HG03095 (cell line): Measurements from ENCODE around the gene RAP1A.

Experiments used
- ATAC-seq: cut with Tn5 transposase; IDR thresholded peaks from one replicate; pipeline ENCODE4 v1.9.1; 2021; ENCODE audit warnings: moderate library complexity; ENCODE audit not compliant: unreplicated experiment

Gene RAP1A

DNA sequence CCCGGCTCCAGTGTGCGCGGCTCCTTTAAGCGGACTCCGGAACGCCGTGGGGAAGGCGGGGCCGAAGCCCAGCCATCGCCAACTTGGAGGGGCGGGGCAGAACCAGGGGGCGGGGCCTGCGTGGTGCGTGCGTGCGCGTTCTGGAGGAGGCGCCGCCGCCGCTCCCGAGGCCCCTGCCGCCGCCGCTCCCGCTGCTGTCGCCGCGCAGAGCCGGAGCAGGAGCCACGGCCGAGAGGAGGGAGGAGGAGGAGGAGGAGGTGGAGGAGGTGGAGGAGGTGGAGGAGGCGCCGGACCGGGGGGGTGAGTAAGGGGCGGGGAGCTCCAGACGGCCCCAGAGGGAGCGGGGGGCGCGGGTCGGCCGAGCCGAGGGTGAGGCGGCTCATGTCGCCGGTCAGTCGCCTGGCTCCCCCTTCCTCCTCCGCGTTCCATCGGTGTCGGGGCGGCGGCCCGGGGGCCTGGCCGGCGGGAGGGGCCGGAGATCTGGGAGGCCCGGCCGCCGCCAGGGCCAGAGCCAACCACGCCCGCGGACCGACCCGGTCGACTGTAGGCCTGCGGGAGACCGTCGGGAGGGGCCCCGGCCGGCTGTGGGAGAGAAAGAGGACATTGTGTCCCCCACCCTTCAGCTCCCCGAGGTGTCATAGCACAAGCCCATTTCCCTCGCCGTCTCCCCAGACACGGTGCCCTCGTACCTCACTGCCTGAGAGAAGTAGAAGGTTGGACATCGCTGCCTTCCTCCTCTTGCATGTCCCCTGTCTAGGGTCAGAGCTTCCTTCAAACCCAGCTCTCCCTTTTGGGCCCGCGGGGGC, at the start of gene RAP1A:
Gene RAP1A, plus strand, starts transcription at position 155 of the 806 bp plus-strand sequence. CDS start 71,572 bp downstream, outside the sequence.
- ATAC-seq = peak; percentile 38

DNA sequence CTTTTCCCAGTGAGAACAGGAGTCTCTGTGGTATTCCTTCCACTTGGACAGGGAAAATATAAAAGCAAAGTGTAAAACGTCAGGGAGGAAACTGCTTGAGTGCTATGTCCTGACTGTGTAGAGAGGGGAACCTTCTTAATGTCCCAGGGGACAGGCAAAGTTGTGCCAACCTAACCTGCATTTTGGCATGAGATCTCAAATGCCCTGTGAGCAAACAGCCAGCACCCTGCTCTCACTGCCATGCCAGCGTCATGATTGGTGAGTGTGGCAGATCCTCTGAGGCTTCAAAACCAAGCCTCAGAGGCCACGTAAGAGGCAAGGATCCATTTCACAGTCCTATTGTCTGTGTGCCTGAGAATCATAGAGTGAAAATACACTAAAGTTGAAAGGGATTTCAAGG, 49.7 kb upstream of the RAP1A start:
- no peak for ATAC-seq

DNA sequence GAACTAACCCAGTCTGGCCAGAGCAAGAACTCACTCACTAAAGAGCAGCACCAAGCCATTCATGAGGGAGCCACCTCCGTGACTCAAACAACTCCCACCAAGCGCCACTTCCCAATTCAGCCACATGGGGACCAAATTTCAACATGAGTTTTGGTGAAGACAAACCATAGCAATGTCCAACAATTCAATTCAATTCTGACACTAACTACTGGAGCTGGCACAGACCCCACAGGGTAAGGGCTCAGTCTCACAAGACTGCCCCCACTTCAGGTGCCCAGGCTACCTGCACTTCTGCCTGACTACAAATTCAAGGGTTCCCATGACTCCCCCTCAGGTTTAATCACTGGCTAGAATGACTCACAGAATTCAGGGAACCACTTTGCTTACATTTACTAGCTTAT, 48.8 kb upstream of the RAP1A start:
- no peak for ATAC-seq

DNA sequence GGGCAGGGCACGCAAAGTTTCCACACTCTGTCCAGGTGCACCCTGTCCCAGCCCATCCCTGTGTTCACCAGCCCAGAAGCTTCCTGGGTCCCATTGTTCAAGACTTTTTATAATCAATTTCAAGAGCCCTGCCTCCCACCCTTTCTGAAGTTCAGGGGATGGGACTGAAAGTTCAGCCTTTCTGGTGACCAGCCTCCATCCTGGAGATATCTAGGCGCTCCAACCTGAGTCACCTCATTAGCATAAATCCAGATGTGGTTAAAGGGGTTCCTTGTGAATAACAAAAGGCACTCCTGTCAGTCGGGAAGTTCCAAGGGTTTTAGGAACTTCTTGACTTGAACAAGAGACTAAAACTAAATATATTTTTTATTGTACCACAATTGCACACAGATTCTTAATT, 48.4 kb upstream of the RAP1A start:
- no peak for ATAC-seq

DNA sequence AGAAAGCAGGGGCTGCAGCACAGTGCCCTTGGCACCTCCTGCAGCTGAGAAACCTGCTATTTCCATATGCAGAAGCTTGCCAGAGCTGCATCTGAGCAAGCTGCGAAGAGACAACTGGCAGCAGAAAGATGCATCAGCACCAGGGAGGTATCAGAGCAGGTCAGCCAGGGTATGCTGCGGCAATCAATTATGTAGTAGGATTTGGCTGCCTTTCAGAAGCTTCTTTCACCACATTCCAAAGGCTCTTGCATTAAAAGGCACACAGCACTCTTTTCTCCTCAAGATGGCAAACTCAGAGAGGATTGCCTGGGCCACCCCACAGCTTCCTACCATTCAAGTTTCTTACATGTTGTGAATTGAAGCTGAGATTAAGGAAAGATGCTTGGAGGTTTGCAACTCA, 47.6 kb upstream of the RAP1A start:
- ATAC-seq = no peak

DNA sequence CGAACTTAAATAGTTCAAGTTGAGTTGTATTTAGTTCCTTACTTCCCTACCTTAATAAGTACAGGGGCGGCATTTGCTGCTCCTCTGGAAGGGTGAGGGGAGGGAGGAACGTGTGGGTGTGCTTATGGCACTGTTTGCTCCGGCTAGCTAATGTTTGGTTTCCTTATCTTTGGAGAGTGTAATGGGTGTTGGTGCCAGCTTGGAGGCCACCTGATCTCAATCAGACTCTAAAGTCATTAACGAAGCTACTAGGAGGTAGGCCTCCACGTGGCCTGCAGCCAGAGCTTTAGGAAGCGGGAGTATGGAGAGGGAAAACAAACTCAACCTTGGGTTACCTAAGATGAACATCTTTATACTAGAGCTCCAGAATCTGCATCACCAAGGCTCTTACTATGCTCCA, 43.0 kb upstream of the RAP1A start:
- ATAC-seq = no peak

DNA sequence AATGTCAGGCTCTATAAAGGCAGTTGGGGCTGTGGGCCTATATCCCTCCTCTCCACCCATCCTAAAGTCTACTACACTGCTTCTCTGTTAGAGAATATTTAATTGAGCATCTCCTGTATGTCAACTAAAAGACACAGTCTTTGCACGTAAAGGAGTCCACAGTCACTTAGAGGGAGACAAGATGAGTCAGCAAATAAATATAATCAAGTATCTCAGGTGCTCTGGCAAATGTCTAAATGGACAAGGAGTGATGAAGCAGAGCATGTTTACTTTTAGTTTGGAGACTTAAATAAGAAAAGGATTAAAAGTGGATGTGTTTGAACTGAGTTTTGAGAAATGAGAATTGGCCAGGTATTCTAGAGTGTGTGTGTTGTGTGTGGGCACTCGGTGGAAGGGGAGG, 41.8 kb upstream of the RAP1A start:
- no peak for ATAC-seq

DNA sequence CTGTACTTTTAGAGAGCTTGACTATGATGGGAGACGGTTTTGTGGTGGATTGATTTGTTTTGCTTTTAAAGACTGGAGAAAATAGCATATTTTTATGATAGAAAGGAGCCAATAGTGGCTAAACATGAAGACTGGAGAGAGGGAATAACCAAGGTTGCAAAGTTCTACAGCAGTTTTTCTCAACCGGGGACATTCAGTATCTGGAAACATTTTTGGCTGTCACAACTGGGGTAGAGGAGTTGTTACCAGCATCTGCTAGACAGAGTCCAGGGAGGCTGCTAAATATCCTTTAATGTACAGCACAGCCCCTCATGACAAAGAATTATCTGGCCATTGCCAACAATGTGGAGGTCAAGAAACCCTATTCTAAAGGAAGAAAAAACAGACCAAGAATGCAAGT, 38.4 kb upstream of the RAP1A start:
- no peak for ATAC-seq

DNA sequence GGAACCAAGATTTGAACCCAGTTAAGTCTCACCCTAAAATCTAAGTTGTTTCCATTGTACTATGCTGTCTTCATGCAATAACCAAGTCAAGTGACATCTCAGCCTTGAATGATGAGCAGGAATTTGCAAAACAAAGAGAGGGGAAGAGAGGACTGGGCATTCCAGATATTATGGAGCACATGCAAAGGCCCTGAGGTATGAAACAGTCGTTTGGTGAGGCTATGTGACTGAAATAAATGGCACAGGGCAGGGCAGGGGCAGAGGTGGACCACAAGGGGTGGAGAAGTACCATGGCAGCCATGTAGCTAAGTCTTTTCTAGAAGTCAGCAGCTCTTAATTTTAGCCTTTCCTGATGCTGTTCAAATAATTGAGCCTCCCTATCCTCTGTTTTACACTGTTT, 37.6 kb upstream of the RAP1A start:
- no peak for ATAC-seq

DNA sequence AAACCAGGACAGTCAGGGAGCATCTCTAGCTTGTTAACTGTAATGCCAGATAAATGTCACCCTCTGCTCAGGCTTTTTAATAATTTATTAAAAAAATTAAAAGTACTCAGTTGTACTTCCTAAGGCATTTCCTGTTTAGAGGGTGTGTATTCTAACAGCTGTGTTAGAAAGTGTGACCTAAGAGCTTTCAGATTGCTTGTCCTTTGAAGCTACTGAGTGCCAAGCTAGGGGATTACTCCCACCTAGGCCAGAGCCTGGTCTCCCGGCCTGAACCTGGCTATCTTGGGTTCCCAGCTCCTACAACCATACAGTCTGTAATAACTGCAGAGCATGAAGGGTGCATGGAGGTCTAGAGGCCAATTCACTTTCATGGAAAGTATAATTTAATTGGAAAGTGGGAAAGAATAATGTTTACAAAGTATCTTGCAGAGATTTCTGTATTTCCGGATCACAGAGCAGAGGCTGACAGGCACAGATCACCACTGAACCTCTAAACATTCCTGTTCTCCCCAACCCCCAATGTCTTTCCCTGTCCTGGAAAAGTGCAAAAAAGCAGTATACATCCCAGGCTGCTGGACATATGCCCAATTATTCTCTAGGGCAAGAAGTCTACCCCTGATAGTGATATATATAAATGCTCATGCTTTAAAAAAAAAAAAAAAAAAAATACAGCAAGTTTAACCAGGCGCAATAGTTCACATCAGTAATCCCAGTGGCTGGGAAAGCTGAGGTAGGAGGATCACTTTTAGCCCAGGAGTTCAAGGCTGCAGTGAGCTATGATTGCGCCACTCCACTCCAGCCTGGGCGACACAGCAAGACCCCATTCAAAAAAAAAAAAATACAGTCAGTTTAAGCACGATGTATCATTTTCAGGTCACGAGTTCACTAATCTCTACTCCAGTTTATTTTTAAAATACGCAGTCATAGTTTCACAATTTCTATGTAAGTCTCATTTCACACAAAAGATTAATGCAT, 36.7 kb upstream of the RAP1A start:
- ATAC-seq = no peak

DNA sequence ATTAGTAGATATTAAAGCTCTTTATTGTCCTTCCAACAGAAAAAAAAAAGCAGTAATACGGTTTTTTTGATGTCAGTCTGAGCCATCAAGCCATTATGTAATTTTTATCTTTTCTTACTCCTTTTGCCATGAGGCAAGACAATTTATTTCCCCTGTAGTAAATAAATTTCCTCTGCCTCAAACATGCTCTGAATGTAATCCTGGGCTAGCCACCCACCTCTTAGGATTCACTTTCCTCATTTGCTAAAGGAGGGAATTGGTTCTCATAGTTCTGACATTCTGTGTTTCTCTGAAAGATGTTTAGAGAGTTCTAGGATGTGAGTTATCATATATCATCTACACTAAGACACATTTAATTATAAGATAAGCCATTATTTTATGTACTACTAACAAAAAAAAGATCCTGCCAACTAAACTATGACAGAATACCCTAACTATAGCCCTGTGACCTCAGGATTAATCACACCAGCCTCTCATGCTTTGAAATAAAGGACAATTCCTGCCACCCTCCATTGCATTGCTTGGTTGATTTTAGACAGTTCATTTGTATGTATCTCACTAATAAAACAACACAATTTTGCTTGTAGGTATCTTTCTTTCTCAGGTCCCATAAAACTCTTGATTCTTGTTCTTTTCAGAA, 34.0 kb upstream of the RAP1A start:
- no peak for ATAC-seq

DNA sequence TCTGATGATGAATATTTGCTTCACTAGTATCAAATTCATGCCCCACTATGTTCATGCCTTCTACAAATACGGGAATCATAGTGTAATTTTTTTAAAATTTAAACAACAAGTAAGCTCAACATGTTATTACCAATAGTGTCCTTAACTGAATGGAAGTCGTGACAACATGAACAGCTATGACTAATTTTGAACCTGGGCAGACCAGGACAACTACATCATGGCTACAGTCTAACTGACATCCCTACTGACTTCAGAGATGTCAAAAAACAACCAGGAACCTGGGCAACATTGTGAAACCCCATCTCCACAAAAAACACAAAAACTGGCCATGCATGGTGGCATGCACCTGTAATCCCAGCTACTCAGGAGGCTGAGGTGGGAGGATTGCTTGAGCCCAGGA, 33.5 kb upstream of the RAP1A start:
- no peak for ATAC-seq

DNA sequence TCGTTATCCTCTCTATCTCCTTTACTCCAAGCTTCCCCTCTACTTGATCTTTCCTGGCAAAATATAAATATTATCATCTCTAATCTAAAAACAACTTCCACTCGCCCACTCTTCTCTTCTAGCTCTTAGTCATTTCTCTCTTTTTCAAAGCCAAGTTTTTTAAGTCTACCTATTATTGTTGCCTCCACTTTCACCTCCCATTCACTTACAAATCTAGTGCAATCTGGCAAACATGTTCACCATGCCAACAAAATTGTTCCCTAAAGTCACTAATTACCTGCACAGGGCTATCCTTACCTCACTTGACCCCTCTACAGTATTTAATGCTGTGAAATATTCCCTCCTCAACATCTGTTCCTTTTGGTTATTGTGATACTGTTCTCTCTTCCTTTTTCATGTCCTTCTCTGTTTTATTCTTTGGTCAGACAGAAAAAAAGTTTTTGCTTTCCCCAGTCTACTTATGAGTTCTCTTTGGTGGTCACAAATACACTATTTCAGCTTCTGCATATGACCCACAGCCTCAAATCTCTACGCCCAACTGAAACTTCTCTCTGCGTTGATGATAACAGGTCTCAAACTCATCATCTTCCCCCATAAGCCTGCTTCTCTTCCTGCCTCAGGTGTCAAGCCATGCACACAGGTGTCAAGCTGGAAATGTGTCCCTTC, 31.9 kb upstream of the RAP1A start:
- ATAC-seq = no peak

DNA sequence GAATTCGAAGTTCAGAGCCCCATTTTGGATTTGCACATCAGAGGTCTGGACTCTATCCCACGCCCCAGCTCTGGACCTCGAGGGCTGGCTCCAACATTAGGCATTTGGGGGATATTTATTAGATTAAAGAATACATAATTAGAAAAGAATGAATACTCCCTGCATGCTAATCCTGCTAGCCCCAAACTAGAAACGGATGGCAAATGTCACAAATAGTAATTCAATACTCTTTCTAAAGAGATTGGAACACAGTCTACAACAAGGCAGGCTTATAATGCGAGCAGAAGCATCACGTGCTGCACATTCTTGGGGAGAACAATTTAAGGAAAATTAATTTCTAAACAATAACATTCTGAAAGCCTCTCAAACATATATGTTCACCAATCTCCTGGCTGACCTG, 27.7 kb upstream of the RAP1A start:
- no peak for ATAC-seq

DNA sequence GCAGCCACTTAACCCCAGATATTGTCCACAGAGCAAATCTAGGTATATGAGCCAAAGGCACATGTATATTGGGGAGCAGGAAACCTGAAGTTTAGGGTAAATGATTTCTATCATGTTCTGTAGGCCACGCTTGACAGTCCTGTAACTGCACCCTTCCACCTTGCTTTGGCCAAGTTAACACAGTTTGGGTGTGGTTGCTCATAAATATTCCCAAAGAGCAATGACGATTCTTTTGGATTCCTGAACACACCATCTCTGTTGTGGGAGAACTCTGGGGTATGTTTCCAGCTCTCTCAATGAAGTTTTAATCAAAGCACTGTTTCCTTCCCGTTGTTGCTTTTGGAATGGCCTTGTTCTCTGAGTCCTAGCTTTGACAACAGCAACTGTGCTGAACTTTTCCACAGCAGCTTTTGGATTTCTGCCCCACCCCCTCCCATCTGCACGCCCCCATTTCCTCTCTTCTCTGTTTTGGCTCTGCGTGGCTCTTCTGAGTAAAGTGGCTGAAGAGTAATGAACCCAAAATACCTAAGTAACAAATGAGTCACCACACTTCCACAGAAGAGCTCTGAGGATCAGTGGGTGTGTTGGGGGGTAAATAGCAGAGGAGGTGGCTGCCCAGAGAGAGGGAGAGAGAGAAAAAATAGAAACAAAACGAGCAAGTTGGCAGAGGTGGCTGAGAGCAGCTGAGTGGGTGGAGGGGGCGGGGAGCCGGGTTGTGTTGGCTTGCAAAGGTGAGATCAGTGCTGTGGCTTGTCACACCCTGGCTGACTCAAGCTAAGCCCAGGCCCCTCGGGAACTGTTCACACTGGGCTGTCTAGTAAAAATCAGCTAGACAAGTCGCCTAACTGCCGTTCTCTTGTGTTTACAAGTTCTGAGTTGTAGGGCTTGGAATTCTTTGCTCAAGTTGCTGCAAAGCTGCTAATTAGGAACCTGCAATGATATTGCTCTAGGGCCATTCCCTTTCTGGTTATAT, 26.9 kb upstream of the RAP1A start:
- peak; percentile 73 for ATAC-seq

DNA sequence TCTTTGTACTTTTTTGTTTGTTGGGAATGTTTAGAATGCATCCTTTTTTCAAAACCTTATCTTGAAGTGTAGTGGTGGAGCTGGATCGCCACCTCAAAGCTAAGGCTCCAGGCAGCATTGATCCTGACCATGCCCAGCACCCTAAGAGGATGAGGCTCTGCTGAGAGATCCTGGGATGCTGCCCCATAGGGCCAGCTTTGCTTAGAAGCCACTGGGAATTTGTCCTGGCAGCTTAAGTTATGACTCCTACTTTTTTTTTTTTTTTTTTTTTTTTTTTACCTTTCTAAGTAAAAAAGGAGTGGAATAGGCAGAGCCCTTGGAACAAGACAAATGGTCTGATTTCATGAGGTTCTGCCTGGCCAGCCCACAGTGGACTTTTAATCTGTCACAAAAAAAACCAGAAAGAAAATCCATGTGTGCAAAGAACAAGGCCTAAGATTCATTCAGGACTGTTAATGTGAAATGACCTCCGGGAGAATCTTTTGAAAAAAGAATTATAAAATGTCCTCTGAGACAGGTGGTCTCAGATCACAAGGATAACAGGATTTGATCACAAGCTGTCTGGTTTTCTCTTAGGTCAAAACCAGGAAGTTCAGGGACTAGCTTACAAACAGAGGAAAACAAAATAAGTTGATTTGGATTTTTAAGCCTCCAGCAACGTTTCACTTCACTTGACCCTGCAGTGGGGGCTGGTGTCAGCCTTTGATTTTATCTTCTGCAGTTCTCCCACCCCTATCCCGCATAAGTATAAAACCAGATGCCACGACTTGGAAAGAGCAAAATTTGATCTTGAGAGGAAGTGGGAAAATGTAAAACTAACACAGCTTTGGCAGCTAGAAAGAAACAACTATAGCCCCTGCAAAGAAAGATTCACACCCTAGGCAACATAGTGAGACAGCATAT, 25.9 kb upstream of the RAP1A start:
- ATAC-seq = no peak

DNA sequence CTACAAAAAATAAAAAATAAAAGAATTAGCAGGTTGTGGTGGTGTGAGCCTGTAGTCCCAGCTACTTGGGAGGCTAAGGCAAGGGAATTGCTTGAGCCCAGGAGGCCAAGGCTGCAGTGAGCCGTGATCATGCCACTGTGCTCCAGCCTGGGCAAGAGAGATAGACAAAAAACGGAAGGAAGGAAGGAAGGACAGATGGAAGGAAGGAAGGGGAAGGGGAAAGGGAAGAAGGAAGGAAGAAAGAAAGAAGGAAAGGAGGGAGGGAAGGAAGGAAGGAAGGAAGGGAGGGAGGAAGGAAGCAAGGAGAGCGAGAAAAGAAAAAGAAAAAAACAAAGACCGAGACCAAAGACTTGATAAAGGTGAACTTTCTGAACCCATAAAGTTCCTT, 25.3 kb upstream of the RAP1A start:
- ATAC-seq = no peak

DNA sequence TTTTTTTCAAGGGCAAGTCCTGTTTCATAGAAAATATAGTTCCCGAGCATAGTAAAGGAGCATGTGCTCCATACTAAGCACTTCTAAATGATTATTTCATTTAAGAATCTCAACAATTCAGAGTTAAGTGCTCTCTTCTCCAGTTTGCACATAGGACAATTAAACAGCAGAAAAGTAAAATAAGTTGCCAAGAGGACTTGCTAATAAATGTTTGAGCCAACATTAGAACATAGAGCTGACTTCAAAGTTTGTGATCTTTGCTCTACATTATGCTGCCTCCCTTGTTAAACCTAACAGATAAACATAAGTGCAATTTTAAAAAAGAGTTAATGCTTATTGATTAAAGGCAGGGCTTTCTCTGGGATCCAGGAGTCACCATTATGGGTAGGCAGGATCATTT, 23.8 kb upstream of the RAP1A start:
- no peak for ATAC-seq

DNA sequence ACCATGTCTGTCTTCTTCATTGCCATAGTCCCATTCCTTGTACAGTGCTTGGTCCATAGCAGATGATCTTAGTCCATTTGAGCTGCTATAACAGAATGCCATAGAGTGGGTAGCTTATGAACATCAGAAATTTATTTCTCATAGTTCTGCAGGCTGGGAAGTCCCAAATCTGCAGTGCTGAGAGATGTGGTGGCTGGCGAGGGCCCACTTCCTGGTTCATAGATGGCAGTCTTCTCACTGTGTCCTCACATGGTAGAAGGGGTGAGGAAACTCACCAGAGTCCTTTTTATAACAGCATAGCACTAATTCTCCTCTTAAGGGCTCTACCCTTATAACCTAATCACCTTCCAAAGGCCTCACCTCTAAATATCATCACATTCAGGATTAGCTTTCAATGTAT, 23.1 kb upstream of the RAP1A start:
- no peak for ATAC-seq
